Keratinocyte (primary cell): ENCODE data around the gene UBE4B.

ENCODE experiments used
- CTCF ChIP-seq, 3 experiments: IDR thresholded peaks in 1 of 3; conservative IDR thresholded peaks in 1 of 3; optimal IDR thresholded peaks in 1 of 3; 2 replicates in 2 of 3; 3 replicates in 1 of 3; pipeline versions ENCODE3 to v1.5.1; 2011; ENCODE audit warnings: low read length in 3 of 3, mild to moderate bottlenecking in 3 of 3, moderate library complexity in 2 of 3, control low read depth in 1 of 3, inconsistent platforms in 1 of 3; ENCODE audit not compliant: insufficient read depth in 2 of 3; ENCODE audit errors: extremely low read depth in 1 of 3
- EZH2 ChIP-seq: IDR thresholded peaks from one replicate; pipeline ENCODE4 v1.6.1; 2012; ENCODE audit warnings: inconsistent platforms, mild to moderate bottlenecking, low read length, moderate library complexity

GRCh38 chr1:10187026-10187334 lies 154.2 kb downstream of the UBE4B start:
- no peak for TF ChIP-seq CTCF (optimal IDR thresholded peaks at IDR 0.05 in 1 of 3, IDR thresholded peaks at IDR 0.05 in 1 of 3, conservative IDR thresholded peaks at IDR 0.05 in 1 of 3; ENCODE audit: extremely low read depth in 1 of 3, insufficient read depth in 2 of 3, low read length in 3 of 3)
- no peak for TF ChIP-seq EZH2
